Suprapubic skin (tissue), 3 donors: ENCODE measurements around the gene NDUFAF5.

ENCODE experiments used
- CTCF ChIP-seq, 2 donors: fragments of 200-600 bp in 1 of 2; fragments of 450-650 bp in 1 of 2; sonication (generic) in 1 of 2; IDR thresholded peaks; one replicate each; pipeline ENCODE4 v1.5.1; 2016 to 2019; ENCODE audit warnings: antibody characterized with exemption in 2 of 2, mild to moderate bottlenecking in 1 of 2, moderate library complexity in 1 of 2
- EP300 ChIP-seq: sonication (generic); formaldehyde crosslinking; IDR thresholded peaks from one replicate; pipeline ENCODE4 v1.6.1; 2017; ENCODE audit warnings: antibody characterized with exemption
- POLR2A ChIP-seq, 2 donors: fragments of 450-650 bp; IDR thresholded peaks; one replicate each; pipeline ENCODE4 v1.6.1; 2017; ENCODE audit warnings: antibody characterized with exemption in 2 of 2, mild to moderate bottlenecking in 2 of 2, moderate library complexity in 2 of 2

GRCh38 chr20:13784271-13784892 lies 446 bp upstream of the NDUFAF5 start:
- TF ChIP-seq CTCF (IDR thresholded peaks at IDR 0.05) (no peak), EP300 (no peak), POLR2A (IDR thresholded peaks at IDR 0.05) (no peak)
